Panc1 (cell line): ENCODE data around the gene STARD8.

ENCODE experiments used
- CTCF ChIP-seq: fragments of 450-650 bp; IDR thresholded peaks from 2 replicates; pipeline ENCODE4 v1.5.1; 2017; ENCODE audit warnings: mild to moderate bottlenecking
- POLR2AphosphoS5 ChIP-seq: IDR thresholded peaks from 2 replicates; pipeline ENCODE4 v1.6.1; 2012; ENCODE audit warnings: mild to moderate bottlenecking, low read depth, low read length, moderate library complexity
- REST ChIP-seq, 2 experiments: IDR thresholded peaks; 2 replicates each; pipeline ENCODE4 v1.6.1; 2011 to 2012; ENCODE audit warnings: low read depth in 2 of 2, control low read depth in 1 of 2, low read length in 1 of 2, mild to moderate bottlenecking in 1 of 2, moderate library complexity in 1 of 2; ENCODE audit not compliant: insufficient read depth in 1 of 2
- TCF7L2 ChIP-seq: IDR thresholded peaks from 2 replicates; pipeline ENCODE4 v1.6.1; 2011; ENCODE audit warnings: mild to moderate bottlenecking, low read depth, low read length, inconsistent platforms

GRCh38 chrX:68731254-68731653 is 83.8 kb downstream of the STARD8 start:
- TF ChIP-seq TCF7L2 (no peak), POLR2AphosphoS5 (no peak), CTCF (no peak), REST (IDR thresholded peaks at IDR 0.05; ENCODE audit: insufficient read depth in 1 of 2, low read depth in 2 of 2, low read length in 1 of 2) (no peak)
